ENCODE data around the gene DMRTB1. TPM values are rescaled to one million over a fixed set of nuclear protein-coding genes. Genes with fewer than 3 reads are reported as not detected.

DMRTB1 gene
- total RNA-seq, 1 experiment from 2014 or later = not detected

- Histone ChIP-seq H3K27me3 (ENCODE audit: low read length) (no peaks in the 10 kb centered on the region), H4K20me1 (ENCODE audit: low read length) (no peaks in the 10 kb centered on the region), H2AFZ (ENCODE audit: low read length) (no peak overlapping the region), H3K9me3 (ENCODE audit: low read length) (no peaks in the 10 kb centered on the region), H3K27ac (ENCODE audit: low read length) (no peak overlapping the region), H3K9me2 (replicated peaks; ENCODE audit: low read length) (no peaks in the 10 kb centered on the region), H3K4me3 (ENCODE audit: low read length) (no peak overlapping the region), H3F3A (ENCODE audit: low read length, unreplicated experiment) (no peaks in the 10 kb centered on the region), H3K4me2 (ENCODE audit: low read length) (no peak overlapping the region), H3K79me2 (ENCODE audit: low read length) (no peaks in the 10 kb centered on the region), H3K9ac (ENCODE audit: low read length) (no peak overlapping the region), H3K36me3 (ENCODE audit: low read depth, low read length) (no peaks in the 10 kb centered on the region), H3K4me1 (ENCODE audit: insufficient read depth, low read length) (no peaks in the 10 kb centered on the region)
- intact Hi-C loops (cut with micrococcal nuclease) = no loop called here
- ChIA-PET POLR2A (ENCODE audit: unreplicated experiment) (no interaction called here), CTCF (no interaction called here)
- ATAC-seq (no peak), DNase-seq (no peak)
- TF ChIP-seq, protein P1, sequence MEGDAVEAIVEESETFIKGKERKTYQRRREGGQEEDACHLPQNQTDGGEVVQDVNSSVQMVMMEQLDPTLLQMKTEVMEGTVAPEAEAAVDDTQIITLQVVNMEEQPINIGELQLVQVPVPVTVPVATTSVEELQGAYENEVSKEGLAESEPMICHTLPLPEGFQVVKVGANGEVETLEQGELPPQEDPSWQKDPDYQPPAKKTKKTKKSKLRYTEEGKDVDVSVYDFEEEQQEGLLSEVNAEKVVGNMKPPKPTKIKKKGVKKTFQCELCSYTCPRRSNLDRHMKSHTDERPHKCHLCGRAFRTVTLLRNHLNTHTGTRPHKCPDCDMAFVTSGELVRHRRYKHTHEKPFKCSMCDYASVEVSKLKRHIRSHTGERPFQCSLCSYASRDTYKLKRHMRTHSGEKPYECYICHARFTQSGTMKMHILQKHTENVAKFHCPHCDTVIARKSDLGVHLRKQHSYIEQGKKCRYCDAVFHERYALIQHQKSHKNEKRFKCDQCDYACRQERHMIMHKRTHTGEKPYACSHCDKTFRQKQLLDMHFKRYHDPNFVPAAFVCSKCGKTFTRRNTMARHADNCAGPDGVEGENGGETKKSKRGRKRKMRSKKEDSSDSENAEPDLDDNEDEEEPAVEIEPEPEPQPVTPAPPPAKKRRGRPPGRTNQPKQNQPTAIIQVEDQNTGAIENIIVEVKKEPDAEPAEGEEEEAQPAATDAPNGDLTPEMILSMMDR (conservative IDR thresholded peaks at IDR 0.05; ENCODE audit: low read depth, low read length) = no peak
- TF ChIP-seq EZH2phosphoT487 (IDR thresholded peaks at IDR 0.05; ENCODE audit: borderline replicate concordance, low read length) = no peak
- no TSS peak for BruUV-seq (replicated peaks)
Measured at GRCh38 chr1:53503433-53504217, 44.4 kb downstream of the DMRTB1 start.

- ATAC-seq (no peak), DNase-seq (no peak)
- Histone ChIP-seq H2AFZ (ENCODE audit: low read length) (no peak overlapping the region), H3K9me2 (replicated peaks; ENCODE audit: low read length) (no peaks in the 10 kb centered on the region), H3K27me3 (ENCODE audit: low read length) (no peaks in the 10 kb centered on the region), H3K9ac (ENCODE audit: low read length) (no peak overlapping the region), H4K20me1 (ENCODE audit: low read length) (no peaks in the 10 kb centered on the region), H3F3A (ENCODE audit: low read length, unreplicated experiment) (no peaks in the 10 kb centered on the region), H3K4me3 (ENCODE audit: low read length) (no peak overlapping the region), H3K9me3 (ENCODE audit: low read length) (no peaks in the 10 kb centered on the region), H3K4me1 (ENCODE audit: insufficient read depth, low read length) (no peaks in the 10 kb centered on the region), H3K4me2 (ENCODE audit: low read length) (no peak overlapping the region), H3K79me2 (ENCODE audit: low read length) (no peaks in the 10 kb centered on the region), H3K27ac (ENCODE audit: low read length) (no peak overlapping the region), H3K36me3 (ENCODE audit: low read depth, low read length) (no peaks in the 10 kb centered on the region)
- CTCF ChIA-PET = no interaction called here
- intact Hi-C loops (cut with micrococcal nuclease) = no loop called here
- TF ChIP-seq EZH2phosphoT487 (IDR thresholded peaks at IDR 0.05; ENCODE audit: borderline replicate concordance, low read length) = no peak
- no peak for TF ChIP-seq EZH2 (IDR thresholded peaks at IDR 0.05; ENCODE audit: low read length, unreplicated experiment)
- TF ChIP-seq, protein P1 (conservative IDR thresholded peaks at IDR 0.05; ENCODE audit: low read depth, low read length) = no peak
- BruUV-seq (replicated peaks) = no TSS peak
- POLR2A ChIA-PET (ENCODE audit: unreplicated experiment) = no interaction called here
Measured at GRCh38 chr1:53504901-53505300, 45.7 kb downstream of the DMRTB1 start.

DNA sequence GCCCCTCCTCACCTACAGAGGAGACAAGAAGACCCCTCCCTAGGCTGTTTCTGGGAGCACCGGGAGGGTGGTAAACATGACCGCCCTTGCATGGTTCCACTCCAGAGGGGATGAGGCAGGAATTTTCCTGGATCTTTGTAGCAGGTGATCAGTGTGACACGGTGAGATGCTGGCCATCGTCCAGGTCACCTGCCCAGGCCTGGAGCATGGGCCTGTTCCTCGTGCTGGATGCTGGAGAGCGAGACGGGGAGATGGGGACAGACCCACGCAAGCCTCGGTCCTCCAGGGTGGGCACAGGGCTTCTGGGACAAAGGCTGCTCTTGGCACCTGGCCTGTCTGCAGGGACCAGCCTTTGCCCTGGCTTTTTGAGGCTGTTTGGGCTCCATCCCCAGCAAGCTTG is 46.2 kb downstream of the DMRTB1 start:
- Histone ChIP-seq H4K20me1 (ENCODE audit: low read length) (no peaks in the 10 kb centered on the region), H3K4me2 (ENCODE audit: low read length) (no peak overlapping the region), H3K9ac (ENCODE audit: low read length) (no peak overlapping the region), H2AFZ (ENCODE audit: low read length) (no peak overlapping the region), H3K4me3 (ENCODE audit: low read length) (no peak overlapping the region), H3K36me3 (ENCODE audit: low read depth, low read length) (no peaks in the 10 kb centered on the region), H3F3A (ENCODE audit: low read length, unreplicated experiment) (no peaks in the 10 kb centered on the region), H3K79me2 (ENCODE audit: low read length) (no peaks in the 10 kb centered on the region), H3K4me1 (ENCODE audit: insufficient read depth, low read length) (no peaks in the 10 kb centered on the region), H3K27me3 (ENCODE audit: low read length) (no peaks in the 10 kb centered on the region), H3K9me3 (ENCODE audit: low read length) (no peaks in the 10 kb centered on the region), H3K9me2 (replicated peaks; ENCODE audit: low read length) (no peaks in the 10 kb centered on the region), H3K27ac (ENCODE audit: low read length) (no peak overlapping the region)
- intact Hi-C loops (cut with micrococcal nuclease) = no loop called here
- BruUV-seq (replicated peaks) = no TSS peak
- DNase-seq = no peak
- no peak for TF ChIP-seq EZH2 (IDR thresholded peaks at IDR 0.05; ENCODE audit: low read length, unreplicated experiment)
- TF ChIP-seq, protein P1 (conservative IDR thresholded peaks at IDR 0.05; ENCODE audit: low read depth, low read length) = no peak
- TF ChIP-seq EZH2phosphoT487 (IDR thresholded peaks at IDR 0.05; ENCODE audit: borderline replicate concordance, low read length) = no peak
- no peak for ATAC-seq
- POLR2A ChIA-PET (ENCODE audit: unreplicated experiment) = no interaction called here
- CTCF ChIA-PET = no interaction called here

All from PC-3 (cell line).